ENCODE results near the gene MLH1. TPM values are rescaled to one million over a fixed set of nuclear protein-coding genes. Genes with fewer than 3 reads are reported as not detected.

The MLH1 gene
- total RNA-seq, 2 experiments from 2014 or later: 94.2 to 102 TPM

DNA sequence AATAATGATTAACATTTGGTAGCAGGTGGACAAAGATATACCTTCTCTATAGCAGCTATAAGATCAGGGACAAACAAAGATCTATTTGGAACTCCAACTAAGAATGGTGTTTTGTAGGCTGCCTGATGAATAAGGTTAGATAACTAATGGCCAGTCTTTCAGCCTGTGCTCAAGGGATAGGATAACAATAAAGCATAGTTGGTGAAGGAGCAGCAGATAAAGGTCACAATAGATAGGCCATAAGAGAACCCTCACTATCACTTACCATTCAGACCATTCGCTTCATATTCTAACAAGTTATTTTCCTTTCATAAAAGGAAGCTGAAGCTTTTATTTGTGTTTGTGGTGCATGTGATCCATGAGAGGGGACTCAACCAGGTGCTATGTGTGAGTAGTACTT is 20.2 kb upstream of the MLH1 start:
- Histone ChIP-seq H3K4me2 (ENCODE audit: low read length) (0 out of 2 replicates have a peak overlapping the region, but pooled peaks have one; percentile 14), H3K79me2 (ENCODE audit: insufficient read depth, low read depth, low read length) (no peaks in the 10 kb centered on the region)
- DNase-seq (ENCODE audit: low spot score): no peak

DNA sequence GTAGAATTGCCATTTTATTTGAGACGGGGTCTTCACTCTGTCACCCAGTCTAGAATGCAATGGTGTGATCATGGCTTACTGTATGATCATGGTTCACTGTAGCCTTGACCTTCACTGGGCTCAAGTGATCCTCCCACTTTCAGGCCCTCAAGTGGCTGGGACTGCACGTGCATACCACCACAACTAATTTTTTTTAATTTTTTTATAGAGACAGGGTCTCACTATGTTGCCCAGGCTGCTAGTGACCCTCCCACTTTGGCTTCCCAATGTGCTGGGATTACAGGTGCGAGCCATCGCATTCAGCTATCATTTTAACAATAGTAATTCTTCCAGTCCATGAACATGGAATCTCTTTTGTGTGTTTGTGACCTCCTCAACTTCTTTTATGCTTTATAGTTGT is 12.3 kb upstream of the MLH1 start:
- BruUV-seq (replicated peaks): no TSS peak
- CTCF ChIA-PET (ENCODE audit: unreplicated experiment): no interaction called here

More for the DNA sequence above, 20.2 kb upstream of the MLH1 start:
- no TSS peak for BruUV-seq (replicated peaks)
- intact Hi-C loops (cut with micrococcal nuclease; ENCODE audit: unreplicated experiment): no loop called here
- peaks cover 28% of the 10 kb centered on the region for H3K4me1 ChIP-seq (ENCODE audit: insufficient read depth, low read length, poor library complexity, severe bottlenecking)
- H3K27ac ChIP-seq (ENCODE audit: low read depth, low read length, poor library complexity, severe bottlenecking): no peak overlapping the region
- ChIA-PET POLR2A (interaction anchor here (0.6 to 2.4 kb wide), 6 partner anchors 13 to 277 kb away, joined by 3 to 9 read pairs (median 4); partner anchors contain the start of genes EPM2AIP1, MLH1 and TRANK1), CTCF (ENCODE audit: unreplicated experiment) (no interaction called here)
- no peak for TF ChIP-seq EZH2phosphoT487 (IDR thresholded peaks at IDR 0.05; ENCODE audit: borderline replicate concordance, low read depth, low read length)
- TF ChIP-seq, protein P1, sequence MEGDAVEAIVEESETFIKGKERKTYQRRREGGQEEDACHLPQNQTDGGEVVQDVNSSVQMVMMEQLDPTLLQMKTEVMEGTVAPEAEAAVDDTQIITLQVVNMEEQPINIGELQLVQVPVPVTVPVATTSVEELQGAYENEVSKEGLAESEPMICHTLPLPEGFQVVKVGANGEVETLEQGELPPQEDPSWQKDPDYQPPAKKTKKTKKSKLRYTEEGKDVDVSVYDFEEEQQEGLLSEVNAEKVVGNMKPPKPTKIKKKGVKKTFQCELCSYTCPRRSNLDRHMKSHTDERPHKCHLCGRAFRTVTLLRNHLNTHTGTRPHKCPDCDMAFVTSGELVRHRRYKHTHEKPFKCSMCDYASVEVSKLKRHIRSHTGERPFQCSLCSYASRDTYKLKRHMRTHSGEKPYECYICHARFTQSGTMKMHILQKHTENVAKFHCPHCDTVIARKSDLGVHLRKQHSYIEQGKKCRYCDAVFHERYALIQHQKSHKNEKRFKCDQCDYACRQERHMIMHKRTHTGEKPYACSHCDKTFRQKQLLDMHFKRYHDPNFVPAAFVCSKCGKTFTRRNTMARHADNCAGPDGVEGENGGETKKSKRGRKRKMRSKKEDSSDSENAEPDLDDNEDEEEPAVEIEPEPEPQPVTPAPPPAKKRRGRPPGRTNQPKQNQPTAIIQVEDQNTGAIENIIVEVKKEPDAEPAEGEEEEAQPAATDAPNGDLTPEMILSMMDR (conservative IDR thresholded peaks at IDR 0.05; ENCODE audit: low read length): no peak
- no peaks in the 10 kb centered on the region for H4K20me1 ChIP-seq (ENCODE audit: insufficient read depth, low read length)
- no peaks in the 10 kb centered on the region for H3K9me2 ChIP-seq (ENCODE audit: insufficient read depth, low read length)
- H3K9me3 ChIP-seq (ENCODE audit: low read length): no peaks in the 10 kb centered on the region
- no peaks in the 10 kb centered on the region for H3K36me3 ChIP-seq (ENCODE audit: insufficient read depth, low read length)
- no peak overlapping the region for H3K4me3 ChIP-seq (ENCODE audit: low read depth, low read length, poor library complexity, severe bottlenecking)
- H2AFZ ChIP-seq (ENCODE audit: low read length): no peak overlapping the region

GRCh38 chr3:36988356-36988755 is 5.0 kb upstream of the MLH1 start:
- intact Hi-C loops (cut with micrococcal nuclease; ENCODE audit: unreplicated experiment): no loop called here
- ChIA-PET POLR2A (interaction anchor here (0.5 to 3.0 kb wide), 13 partner anchors 8 to 459 kb away, joined by 3 to 11 read pairs (median 6); no protein-coding TSS in a partner anchor), CTCF (ENCODE audit: unreplicated experiment) (interaction anchor here (1.1 kb wide), 1 partner anchor 30 kb away, joined by 3 read pairs; no protein-coding TSS in a partner anchor)
- Histone ChIP-seq H3K4me3 (ENCODE audit: low read depth, low read length, poor library complexity, severe bottlenecking) (peak overlapping the region; percentile 78), H3K4me1 (ENCODE audit: insufficient read depth, low read length, poor library complexity, severe bottlenecking) (peaks cover 33% of the 10 kb centered on the region), H3K4me2 (ENCODE audit: low read length) (peak overlapping the region; percentile 88), H3K9me2 (ENCODE audit: insufficient read depth, low read length) (no peaks in the 10 kb centered on the region), H3K9me3 (ENCODE audit: low read length) (no peaks in the 10 kb centered on the region), H3K36me3 (ENCODE audit: insufficient read depth, low read length) (peaks cover 85% of the 10 kb centered on the region), H3K27ac (ENCODE audit: low read depth, low read length, poor library complexity, severe bottlenecking) (no peak overlapping the region), H2AFZ (ENCODE audit: low read length) (no peak overlapping the region), H3K79me2 (ENCODE audit: insufficient read depth, low read depth, low read length) (peaks cover 54% of the 10 kb centered on the region), H4K20me1 (ENCODE audit: insufficient read depth, low read length) (peaks cover 41% of the 10 kb centered on the region)
- peak; percentile 32 for DNase-seq (ENCODE audit: low spot score)
- no peak for TF ChIP-seq EZH2phosphoT487 (IDR thresholded peaks at IDR 0.05; ENCODE audit: borderline replicate concordance, low read depth, low read length)
- TF ChIP-seq, protein P1 (conservative IDR thresholded peaks at IDR 0.05; ENCODE audit: low read length): no peak
- BruUV-seq (replicated peaks): no TSS peak

More for the DNA sequence above, 12.3 kb upstream of the MLH1 start:
- H2AFZ ChIP-seq (ENCODE audit: low read length): no peak overlapping the region
- no peak overlapping the region for H3K4me2 ChIP-seq (ENCODE audit: low read length)
- POLR2A ChIA-PET: interaction anchor here (0.7 to 1.6 kb wide), 3 partner anchors 8 to 1304 kb away, joined by 3 to 10 read pairs (median 9); partner anchors contain the start of genes EPM2AIP1 and MLH1
- TF ChIP-seq EZH2phosphoT487 (IDR thresholded peaks at IDR 0.05; ENCODE audit: borderline replicate concordance, low read depth, low read length): no peak
- TF ChIP-seq, protein P1 (conservative IDR thresholded peaks at IDR 0.05; ENCODE audit: low read length): no peak
- no peak overlapping the region for H3K27ac ChIP-seq (ENCODE audit: low read depth, low read length, poor library complexity, severe bottlenecking)
- H3K36me3 ChIP-seq (ENCODE audit: insufficient read depth, low read length): peaks cover 44% of the 10 kb centered on the region
- no peaks in the 10 kb centered on the region for H4K20me1 ChIP-seq (ENCODE audit: insufficient read depth, low read length)
- no peaks in the 10 kb centered on the region for H3K79me2 ChIP-seq (ENCODE audit: insufficient read depth, low read depth, low read length)
- no peaks in the 10 kb centered on the region for H3K9me3 ChIP-seq (ENCODE audit: low read length)
- no peaks in the 10 kb centered on the region for H3K9me2 ChIP-seq (ENCODE audit: insufficient read depth, low read length)
- H3K4me3 ChIP-seq (ENCODE audit: low read depth, low read length, poor library complexity, severe bottlenecking): no peak overlapping the region
- no peaks in the 10 kb centered on the region for H3K4me1 ChIP-seq (ENCODE audit: insufficient read depth, low read length, poor library complexity, severe bottlenecking)
- no peak for DNase-seq (ENCODE audit: low spot score)
- intact Hi-C loops (cut with micrococcal nuclease; ENCODE audit: unreplicated experiment): no loop called here
